NOMO-1 (cell line): ENCODE results near the gene CYP17A1.

Experiments used
- DNase-seq, 2 experiments: peaks; one replicate each; lab custom pipeline; 2025; ENCODE audit not compliant: unreplicated experiment in 2 of 2; lab: John Stamatoyannopoulos, UW

Gene CYP17A1

DNA sequence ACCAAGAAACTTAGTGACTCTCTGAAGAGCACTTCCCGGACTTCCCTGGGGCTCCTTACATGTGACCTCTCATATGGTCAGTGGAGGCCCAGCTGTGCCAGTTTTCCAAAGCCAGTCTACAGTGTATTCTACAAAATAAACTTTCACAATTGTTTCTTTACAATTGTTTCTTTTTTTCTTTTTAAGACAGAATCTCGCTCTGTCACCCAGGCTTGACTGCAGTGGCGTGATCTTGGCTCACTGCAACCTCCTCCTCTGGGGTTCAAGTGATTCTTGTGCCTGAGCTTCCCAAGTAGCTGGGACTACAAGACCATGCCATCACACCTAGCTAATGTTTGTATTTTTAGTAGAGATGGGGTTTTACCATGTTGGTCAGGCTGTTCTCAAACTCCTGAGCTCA, 25.9 kb downstream of the CYP17A1 start:
- no peak for DNase-seq

DNA sequence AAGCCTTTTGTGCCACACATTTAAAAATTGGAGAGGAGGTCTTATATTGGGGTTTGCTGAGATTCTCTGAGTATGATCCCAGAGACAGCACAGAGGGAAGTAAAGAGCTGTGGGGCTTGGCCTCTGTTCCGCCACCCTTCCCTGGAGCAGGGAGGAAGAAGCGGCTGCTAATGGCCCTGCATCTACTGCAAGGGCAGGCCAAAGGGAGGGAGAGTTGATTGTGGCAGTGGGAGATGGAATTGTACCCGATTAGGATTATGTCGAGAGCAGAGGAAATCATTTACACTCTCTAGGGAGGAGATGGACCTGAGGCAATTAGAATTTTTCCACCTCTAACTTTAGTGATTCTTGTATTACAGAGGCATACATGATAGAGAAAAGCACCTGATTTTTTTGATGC, 28.8 kb downstream of the CYP17A1 start:
- no peak for DNase-seq

DNA sequence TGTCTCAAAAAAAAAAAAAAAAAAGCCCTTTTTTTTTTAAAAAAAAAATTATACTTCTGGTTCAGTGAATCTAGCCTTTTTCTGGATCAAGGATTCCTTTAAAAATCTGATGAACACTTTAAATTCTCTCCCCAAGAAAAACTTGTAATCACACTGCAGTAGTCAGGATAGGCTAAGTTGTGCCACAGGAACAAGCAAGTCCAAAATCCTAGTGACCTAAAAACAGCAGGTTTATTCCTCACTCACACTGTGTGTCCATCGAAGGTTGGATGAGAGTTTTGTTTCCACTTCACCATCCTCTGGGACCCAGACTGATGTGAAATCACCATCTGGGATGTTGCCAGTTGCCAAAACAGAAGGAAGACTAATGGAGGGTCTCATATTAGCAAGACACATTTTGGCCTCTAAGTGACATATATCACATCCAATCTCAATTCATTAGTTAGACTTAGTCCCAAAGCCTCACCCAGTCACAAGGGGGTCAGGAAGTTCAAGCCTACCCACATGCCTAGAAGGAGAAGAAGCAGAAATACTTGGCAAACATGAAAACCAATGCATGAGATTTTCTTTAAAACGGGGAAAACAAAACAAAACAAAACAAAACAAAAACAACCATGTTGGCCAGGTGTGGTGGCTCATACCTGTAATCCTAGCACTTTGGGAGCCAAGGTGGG, 32.7 kb downstream of the CYP17A1 start:
- DNase-seq = no peak

DNA sequence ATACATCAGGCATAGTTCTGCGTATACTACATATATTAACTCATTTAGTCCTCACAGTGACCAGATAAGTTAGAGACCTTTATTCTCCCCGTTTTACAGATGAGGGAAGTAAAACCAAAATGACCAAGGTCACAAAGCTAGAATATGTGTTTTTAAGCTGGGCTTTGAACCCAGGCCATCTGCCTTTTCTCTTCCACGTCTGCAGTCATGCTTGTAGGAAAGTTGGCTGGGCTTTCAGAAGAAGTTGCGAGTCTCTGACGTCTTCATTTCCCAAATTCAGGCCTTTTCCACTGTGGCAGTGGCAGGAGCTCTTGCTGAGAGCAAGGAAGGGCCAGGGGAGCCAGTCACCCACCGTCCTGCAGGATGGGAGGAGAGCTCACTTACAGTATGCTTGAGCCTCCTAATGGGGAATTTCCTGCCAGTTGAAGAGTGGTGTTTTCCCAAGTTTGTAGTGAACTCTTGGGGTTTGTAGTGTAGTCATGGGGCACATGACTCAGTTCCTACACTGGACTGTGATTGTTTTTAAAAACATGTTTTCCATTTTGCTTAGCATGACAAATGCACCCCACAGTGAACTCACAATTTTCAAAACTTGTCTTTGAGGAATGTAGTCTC, 34.2 kb downstream of the CYP17A1 start:
- no peak for DNase-seq

DNA sequence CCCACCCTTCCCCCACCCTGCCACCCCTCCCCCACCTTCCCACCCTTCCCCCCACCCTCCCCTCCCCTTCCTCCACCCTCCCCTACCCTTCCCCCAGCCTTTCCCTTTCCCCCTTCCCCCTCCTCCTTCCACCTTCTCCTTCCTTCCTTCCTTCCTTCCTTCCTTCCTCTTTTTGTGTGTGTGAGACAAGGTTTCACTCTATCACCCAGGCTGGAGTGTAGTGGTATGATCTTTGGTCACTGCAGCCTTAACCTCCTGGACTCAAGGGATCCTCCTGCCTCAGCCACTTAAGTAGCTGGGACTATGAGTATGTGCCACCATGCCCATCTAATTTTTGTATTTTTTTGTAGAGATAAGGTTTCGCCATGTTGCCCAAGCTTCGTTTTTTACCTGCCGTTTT, 35.2 kb downstream of the CYP17A1 start:
- peak in 1 of 2 experiments; percentile 23 for DNase-seq

DNA sequence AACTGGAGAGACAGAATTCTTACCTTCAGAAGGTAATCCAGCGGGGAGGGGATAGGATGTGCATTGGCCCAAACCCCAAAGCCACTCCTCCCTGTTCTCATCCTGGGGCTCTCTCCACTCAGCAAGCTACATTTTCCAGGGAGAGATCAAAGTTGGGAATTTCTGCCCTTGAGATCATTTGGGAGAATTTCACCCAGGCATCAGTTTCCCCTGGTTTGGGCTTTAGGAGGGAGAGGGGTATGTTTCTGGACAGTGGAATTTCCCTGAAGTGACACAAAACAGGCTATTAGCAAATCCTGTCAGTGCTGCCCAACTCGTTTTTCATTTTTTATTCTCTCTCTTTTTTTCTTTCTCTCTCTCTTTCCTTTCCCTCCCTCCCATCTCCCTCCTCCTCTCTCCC, 35.7 kb downstream of the CYP17A1 start:
- DNase-seq = no peak

DNA sequence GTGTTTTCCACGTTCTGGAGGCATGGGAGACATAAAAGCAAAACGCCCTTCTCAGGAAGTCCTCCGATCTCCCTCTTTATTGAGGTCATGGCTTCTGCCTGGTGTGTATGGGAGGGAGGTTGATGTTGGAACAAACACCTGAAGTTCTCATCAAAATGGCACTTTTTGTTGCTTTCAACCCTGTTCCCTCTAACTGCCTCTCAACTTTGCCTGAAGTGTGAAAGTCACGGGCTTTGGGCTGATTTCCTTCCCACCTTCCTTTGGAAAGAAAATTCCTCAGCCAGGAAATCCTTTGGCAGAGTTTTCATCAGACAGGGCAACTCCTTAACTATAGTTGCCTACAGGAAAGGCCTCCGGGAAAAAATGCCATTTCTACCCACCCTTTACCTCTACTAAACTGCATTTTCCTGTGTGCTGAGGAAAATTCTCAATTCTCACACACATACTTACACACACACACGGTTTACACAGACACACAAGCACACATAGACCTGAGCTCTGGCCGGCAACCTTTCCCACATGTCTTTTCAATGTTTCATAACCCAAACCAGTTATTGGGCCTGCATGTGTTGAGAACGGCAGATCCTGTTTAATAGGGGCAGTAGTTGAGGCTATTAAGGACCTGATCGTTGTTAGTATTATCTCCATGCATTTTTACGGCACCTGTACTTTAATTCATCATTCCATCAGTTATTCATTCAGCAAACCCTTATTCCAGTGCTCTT, 36.4 kb downstream of the CYP17A1 start:
- DNase-seq = no peak

DNA sequence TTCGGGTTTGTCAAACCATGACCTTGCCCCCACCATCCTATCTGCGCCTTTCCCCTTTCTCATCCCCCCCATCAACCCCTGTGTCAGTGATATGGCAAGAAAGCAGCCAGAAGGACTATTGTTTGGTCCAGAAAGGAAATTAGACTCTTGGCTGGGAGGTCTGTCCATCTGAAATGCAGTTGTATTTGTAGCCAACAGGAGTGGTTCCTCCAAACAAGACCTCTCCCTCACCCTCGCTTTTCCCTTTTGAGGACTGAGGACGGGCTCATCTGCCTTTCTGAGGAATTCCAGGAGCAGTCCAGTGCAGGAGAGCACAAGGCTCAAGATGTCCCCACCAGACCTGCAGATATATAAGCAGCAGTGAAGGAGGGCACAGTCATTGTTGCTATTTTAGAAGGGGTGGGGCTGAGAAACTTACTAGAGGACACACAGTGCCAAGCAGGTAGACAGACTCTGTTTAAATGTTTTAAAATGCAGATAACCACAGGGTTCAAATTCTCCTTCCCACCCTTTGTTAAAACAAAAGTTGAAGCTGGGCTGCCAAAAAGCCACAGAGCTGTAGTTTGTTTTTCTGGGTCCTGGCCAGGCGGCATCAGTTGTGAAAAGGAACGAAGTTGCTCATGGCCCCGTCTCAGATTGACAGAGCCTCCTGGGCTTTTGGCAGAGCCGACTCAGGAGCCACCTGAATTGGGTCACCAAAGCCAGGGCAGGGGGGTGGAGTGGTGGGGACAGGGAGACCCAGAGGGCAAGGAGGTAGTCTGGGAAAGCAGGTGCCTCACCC, 37.3 kb downstream of the CYP17A1 start:
- DNase-seq = no peak

DNA sequence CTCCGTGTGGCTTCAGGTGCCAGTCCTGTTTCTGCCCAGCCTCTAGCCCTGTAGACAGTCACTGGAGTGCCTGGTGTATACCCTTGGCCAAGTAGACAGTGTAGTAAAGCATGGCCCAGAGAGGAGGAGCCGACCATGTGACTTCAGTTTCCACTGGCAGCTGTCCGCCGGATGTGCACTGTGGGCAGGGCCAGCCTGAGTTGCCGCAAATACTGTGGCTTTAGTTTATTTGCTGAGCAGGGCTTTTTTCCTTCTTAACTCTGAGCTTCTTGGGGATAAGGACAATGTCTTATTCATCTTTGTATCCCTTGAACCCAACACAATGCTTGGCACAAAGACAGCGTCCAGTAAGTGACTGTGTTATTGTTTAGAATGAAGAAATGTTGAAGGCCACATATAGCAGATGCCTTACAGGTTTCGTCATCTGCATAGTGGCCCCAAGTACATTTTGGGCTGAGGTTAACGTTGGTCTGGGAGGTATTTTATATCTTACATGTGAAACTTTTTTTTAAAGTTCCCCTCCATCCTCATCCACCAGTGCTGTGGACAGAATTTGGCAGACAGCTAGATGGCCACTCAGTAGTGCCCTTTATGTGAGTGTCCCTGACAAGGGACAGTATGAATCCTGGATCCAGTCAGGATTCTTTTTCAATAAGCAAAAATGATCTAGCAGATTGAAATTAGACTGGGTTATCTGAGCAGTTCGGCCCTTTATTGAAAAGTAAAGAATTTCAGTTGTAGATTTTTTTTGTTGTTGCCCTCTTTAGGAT, 40.6 kb downstream of the CYP17A1 start:
- DNase-seq = peak; percentile 90 to 92

DNA sequence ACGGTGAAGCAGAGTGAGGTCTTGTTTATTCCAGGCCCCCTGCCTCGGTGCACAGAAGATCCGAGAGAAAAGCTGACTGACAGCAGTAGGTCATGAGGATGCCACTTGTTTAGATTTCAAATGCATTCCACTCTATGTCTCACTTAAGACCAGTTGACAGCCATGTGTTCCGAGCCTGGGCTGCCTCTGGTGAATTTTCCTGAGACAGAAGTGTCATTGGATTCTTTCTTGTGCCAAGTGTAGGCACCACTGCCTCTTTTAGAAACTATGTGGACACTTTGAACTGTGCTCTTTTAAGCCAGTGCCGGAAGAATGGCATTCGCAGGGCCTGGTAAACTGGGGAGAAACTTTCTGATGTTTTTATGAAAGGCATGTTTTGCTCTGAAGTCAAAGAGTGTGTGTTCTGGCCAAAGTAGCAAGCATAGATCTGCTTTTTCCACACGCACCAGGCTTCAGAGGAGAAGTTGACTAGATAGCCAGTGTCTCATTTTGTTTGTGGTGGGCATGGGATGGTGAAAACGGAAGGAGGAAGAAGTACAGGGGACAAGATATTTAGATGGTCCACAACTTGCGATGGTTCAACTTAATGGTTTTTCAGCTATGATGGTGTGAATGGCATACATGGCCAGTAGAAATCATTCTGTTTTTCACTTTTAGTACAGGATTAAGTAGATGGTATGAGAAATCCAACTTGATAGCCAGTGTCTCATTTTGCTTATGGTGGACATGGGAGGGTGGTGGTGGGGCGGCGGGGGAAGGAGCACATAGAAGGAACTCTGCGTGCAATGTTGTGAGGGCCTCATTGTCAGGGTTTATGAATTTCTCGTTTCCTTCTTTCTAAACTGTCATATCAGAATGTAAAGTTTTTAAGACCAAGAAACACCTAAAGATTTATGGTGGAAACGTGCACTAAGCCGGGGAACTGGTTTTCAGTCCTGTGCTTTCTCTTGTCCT, 41.5 kb downstream of the CYP17A1 start:
- peak; percentile 73 to 91 for DNase-seq

DNA sequence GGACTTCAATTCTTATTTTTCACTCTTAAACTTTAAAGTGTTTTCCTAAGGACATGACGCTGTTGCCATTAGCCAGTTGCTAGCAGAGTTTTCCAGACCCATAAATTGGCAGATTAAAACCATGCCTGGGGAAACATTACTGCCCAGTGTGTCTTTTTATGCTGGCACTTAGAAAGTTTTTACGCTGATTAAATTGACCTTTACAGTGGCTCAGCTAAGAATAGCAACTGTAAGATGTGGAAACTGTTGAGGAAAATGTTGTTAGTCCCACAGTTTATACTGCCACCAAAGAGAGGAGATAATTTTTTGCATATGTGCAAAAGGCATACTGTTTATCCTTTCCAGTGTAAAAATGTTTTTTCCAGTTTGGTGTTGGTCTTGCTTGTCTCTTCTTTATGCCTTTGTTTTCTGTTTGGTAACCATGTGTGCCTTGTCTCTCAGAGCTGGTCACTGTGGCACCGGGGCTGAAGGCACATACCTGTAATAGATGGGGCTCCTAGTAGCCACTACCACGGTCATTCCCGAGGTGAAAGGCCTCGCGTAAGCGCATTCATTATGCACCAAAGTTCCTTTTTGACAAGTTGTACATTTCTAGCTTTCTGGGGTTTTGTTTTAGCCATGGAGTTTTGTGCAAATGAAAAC, 45.3 kb downstream of the CYP17A1 start:
- no peak for DNase-seq

DNA sequence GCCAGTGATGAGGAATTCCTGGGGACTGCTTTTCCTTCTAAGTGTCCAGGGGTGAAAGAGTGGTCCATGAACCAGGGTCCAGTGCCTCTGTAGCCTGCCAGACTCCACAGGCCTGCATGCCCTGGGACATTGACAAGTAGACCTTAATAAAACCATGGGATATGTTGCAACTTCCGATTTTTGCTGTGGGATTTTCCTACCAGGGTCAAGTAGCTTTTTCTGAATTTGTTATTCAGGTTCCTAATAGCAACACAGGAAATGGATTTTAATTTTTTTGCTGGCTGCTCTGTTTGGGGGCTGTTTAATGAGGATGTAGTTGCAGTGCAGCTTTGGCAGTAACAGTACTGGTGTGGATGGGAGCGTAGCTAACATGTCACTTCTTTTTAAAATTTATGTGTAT, 51.4 kb downstream of the CYP17A1 start:
- DNase-seq = peak; percentile 87 to 91

DNA sequence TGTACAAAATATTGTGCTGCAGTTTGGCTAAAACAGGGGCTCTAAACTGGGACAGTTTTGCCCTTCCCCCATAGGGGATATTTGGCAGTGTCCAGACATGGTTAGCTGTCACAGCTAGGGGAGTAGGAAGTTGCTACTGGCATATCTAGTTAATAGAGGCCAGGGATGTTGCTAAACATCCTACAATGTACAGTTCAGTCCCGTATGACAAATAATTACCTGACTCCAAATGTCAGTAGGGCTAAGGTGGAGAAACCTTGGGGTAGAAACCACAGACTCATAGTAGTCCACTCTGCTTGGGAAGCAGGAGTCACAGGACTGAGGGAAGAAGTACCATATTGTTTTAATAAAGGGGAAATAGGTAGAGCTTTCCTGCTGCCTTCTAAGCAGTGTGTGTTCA, 53.6 kb downstream of the CYP17A1 start:
- DNase-seq = peak; percentile 20 to 58

DNA sequence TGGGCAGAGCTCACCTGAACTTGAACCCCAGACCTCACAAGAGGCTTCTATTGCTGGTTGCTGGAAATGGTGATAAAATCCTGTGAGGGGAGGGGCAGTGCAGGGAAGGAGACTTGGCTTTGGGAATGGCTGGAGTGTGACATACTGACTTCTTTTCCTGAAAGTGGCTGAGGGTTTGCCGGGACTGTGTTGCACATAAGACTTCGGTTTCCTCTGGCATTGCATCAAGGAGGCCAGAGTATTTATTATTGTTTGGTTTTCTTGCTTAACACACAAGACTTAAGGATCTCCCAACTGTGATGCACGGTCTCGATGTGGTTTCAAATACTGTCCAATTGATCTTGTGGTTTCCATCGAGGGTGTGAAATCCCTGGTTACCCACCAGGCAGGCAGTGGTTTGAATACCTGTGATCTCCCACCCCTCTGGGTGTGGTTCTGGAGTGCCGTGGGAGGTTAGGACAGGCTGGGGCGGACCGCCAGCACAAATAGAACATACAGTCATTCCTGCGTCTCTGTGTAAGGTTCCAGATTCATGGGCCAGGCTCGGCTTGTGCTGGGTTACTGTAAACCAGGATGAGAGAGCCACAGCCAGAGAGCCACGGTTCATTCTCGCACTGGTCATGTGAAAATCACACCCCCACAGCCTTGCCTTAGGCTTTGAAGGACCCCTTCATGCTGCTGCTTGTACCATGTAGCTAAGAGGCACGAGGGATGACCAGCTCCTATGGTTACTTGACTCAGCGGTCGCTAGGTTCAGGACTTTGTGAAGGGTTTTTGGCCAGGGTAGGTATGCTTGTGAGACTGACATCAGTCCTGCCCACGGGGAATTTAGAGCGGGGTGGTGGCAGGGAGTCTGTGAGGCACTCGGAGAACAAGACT, 54.3 kb downstream of the CYP17A1 start:
- peak in 1 of 2 experiments; percentile 32 for DNase-seq

DNA sequence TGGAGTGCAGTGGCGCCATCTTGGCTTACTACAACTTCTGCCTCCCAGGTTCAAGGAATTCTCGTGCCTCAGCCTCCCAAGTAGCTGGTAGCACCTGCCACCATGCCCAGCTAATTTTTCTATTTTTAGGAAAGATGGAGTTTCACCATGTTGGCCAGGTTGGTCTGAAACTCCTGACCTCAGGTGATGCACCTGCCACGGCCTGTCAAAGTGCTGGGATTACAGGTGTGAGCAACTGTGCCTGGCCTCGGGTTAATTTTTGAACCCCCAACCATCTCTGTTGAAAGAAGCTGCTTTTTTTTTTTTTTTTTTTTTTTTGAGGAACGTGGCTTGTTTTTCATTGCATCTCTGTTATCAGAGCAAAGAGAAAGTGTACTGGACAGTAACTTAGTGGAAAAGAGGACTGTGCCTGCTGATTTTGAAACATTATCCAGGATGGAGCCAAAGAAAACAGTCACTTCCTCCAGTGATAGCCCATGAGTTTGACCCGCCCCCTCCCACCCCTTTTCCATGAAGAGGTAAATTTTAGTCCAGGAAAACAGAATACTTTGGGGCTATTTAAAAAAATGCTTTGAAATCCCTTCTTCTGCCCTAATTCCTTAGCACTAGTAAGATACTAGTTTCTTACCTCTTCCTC, 55.2 kb downstream of the CYP17A1 start:
- no peak for DNase-seq

DNA sequence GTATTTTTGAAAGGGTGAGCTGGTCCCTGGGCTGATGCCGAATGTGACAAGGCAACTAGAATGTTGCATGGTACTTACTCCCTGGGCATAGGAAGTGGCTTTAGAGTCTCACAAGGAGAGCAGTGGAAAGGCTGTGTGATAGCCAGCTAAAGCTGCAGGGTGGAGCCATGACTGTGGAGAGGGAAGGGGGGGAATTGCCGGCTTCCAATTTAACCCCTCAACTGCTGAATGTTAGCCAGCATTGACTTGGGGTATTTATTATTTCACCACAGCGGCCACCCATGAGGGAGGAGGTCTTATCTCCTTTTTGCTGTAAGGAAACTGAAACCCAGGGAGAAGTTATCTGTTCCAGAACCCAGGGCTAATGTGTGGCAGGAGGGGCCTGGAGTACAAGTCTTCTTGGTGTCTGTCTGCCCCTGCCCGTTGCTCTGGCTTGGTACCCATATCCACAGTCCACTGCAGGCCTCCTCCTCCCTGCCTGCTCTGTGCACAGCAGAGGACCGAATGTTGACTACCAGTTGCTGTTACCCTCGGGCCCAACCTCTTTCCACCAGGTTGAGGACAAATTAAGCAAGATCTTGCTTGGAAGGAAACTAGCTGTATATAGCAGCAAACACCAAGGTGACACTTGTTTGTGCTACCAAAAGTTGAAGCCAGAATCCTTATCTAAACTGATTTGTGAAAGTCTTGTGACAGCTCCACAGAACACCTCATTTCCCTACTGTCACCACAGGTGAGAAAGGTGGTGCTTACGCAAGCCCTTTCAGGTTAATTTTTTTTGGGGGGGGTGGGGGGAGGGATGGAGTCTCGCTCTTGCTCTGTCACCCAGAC, 55.9 kb downstream of the CYP17A1 start:
- DNase-seq = no peak
